SK-N-SH (cell line): ENCODE measurements around the gene FLVCR1. TPM values are rescaled to one million over a fixed set of nuclear protein-coding genes. Genes with fewer than 3 reads are reported as not detected.

Source experiments
- CTCF ChIA-PET: fragments of 300-600, 350-600 bp; formaldehyde crosslinking; extraction: SDS; loops from one replicate; lab custom pipeline; 2021; lab: Yijun Ruan, JAX
- POLR2A ChIA-PET: fragments of 350-600 bp; sonication (Branson Sonifier 250); formaldehyde crosslinking; extraction: SDS; loops from one replicate; lab custom pipeline; 2020; ENCODE audit warnings: antibody characterized with exemption, inconsistent platforms; lab: Yijun Ruan, JAX
- DNase-seq: peaks from one replicate; pipeline ENCODE4 v3.0.0; 2012
- H2AFZ ChIP-seq: fragments of 200-600 bp; sonication (generic); 2 replicates; pipeline ENCODE4 v1.8.1; 2016; ENCODE audit warnings: antibody characterized with exemption, mild to moderate bottlenecking, low read depth
- H3F3A ChIP-seq: fragments of 200-600 bp; sonication (generic); replicated peaks from 2 replicates; pipeline ENCODE3; 2016; ENCODE audit warnings: antibody characterized with exemption, mild to moderate bottlenecking; ENCODE audit not compliant: insufficient read depth
- H3K27ac ChIP-seq, 2 experiments: fragments of 200-500 bp in 1 of 2; fragments of 200-600 bp in 1 of 2; sonication (Bioruptor generic) in 1 of 2; sonication (generic), shearing (Covaris generic) in 1 of 2; 2 replicates each; pipeline versions ENCODE4 v1.5.1 to v1.6.1; 2014 to 2016; ENCODE audit warnings: low read depth in 2 of 2, inconsistent platforms in 1 of 2, low read length in 1 of 2, mild to moderate bottlenecking in 1 of 2, mixed read lengths in 1 of 2
- H3K27me3 ChIP-seq: fragments of 200-600 bp; sonication (generic), shearing (Covaris generic); 2 replicates; pipeline ENCODE4 v1.6.1; 2016; ENCODE audit warnings: mixed run types; ENCODE audit not compliant: insufficient read depth
- H3K36me3 ChIP-seq, 2 experiments: fragments of 200-500 bp in 1 of 2; fragments of 200-600 bp in 1 of 2; sonication (Bioruptor generic) in 1 of 2; sonication (generic) in 1 of 2; replicated peaks in 1 of 2; 2 replicates each; pipeline versions ENCODE3 to v1.5.1; 2014 to 2016; ENCODE audit warnings: low read length in 1 of 2, mild to moderate bottlenecking in 1 of 2; ENCODE audit not compliant: insufficient read depth in 2 of 2, control insufficient read depth in 1 of 2
- H3K4me1 ChIP-seq, 2 experiments: fragments of 200-500 bp in 1 of 2; fragments of 200-600 bp in 1 of 2; sonication (Bioruptor generic) in 1 of 2; sonication (generic), shearing (Covaris generic) in 1 of 2; 2 replicates each; pipeline versions ENCODE4 v1.5.1 to v1.6.1; 2014 to 2016; ENCODE audit warnings: low read depth in 1 of 2, low read length in 1 of 2, mixed run types in 1 of 2; ENCODE audit not compliant: insufficient read depth in 2 of 2, control insufficient read depth in 1 of 2
- H3K4me2 ChIP-seq: fragments of 200-600 bp; sonication (generic), shearing (Covaris generic); 2 replicates; pipeline ENCODE4 v1.6.1; 2017; ENCODE audit warnings: mixed run types
- H3K4me3 ChIP-seq, 2 experiments: fragments of 200-500 bp in 1 of 2; fragments of 200-600 bp in 1 of 2; sonication (Bioruptor generic) in 1 of 2; sonication (generic), shearing (Covaris generic) in 1 of 2; 2 replicates each; pipeline versions ENCODE4 v1.5.1 to v1.8.1; 2014 to 2016; ENCODE audit warnings: low read depth in 2 of 2, inconsistent platforms in 1 of 2, low read length in 1 of 2, mild to moderate bottlenecking in 1 of 2, mixed read lengths in 1 of 2, moderate library complexity in 1 of 2
- H3K79me2 ChIP-seq: fragments of 200-600 bp; sonication (generic); 2 replicates; pipeline ENCODE4 v1.8.1; 2017; ENCODE audit warnings: mild to moderate bottlenecking; ENCODE audit not compliant: insufficient read depth
- H3K9ac ChIP-seq: fragments of 200-600 bp; sonication (generic); 2 replicates; pipeline ENCODE4 v1.6.1; 2017; ENCODE audit warnings: mixed run types
- H3K9me2 ChIP-seq: fragments of 200-600 bp; sonication (generic); 2 replicates; pipeline ENCODE4 v1.6.1; 2017; ENCODE audit warnings: mixed run types
- H3K9me3 ChIP-seq: fragments of 200-600 bp; sonication (generic); 2 replicates; pipeline ENCODE4 v1.6.1; 2017; ENCODE audit warnings: mixed run types, mild to moderate bottlenecking, moderate library complexity
- H4K20me1 ChIP-seq: fragments of 200-600 bp; sonication (generic); 2 replicates; pipeline ENCODE4 v1.6.1; 2017; ENCODE audit warnings: mild to moderate bottlenecking, mixed run types; ENCODE audit not compliant: insufficient read depth
- CHD2 ChIP-seq: fragments of 150-350 bp; IDR thresholded peaks from 2 replicates; pipeline ENCODE4 v1.6.1; 2018; ENCODE audit warnings: low read length; ENCODE audit not compliant: partially characterized antibody
- CTCF ChIP-seq: fragments of 200-600 bp; sonication (generic); IDR thresholded peaks from 2 replicates; pipeline ENCODE4 v1.6.1; 2017; ENCODE audit warnings: antibody characterized with exemption, mild to moderate bottlenecking, moderate library complexity
- ELF1 ChIP-seq: IDR thresholded peaks from 2 replicates; pipeline ENCODE4 v1.4.0; 2012
- EP300 ChIP-seq, 2 experiments: IDR thresholded peaks; 2 replicates each; pipeline versions ENCODE4 v1.4.0 to v1.6.1; 2012; ENCODE audit warnings: borderline replicate concordance in 1 of 2, low read depth in 1 of 2, low read length in 1 of 2
- EZH2phosphoT487 ChIP-seq: fragments of 200-600 bp; sonication (generic); IDR thresholded peaks from 2 replicates; pipeline ENCODE4 v1.6.1; 2017; ENCODE audit warnings: low read depth, mixed run types, mild to moderate bottlenecking, antibody characterized with exemption, moderate library complexity, borderline replicate concordance
- GABPA ChIP-seq: IDR thresholded peaks from 2 replicates; pipeline ENCODE4 v1.4.0; 2012; ENCODE audit warnings: low read depth, mild to moderate bottlenecking
- MAX ChIP-seq: IDR thresholded peaks from 2 replicates; pipeline ENCODE4 v1.4.0; 2012; ENCODE audit warnings: low read depth
- MEF2A ChIP-seq: IDR thresholded peaks from 2 replicates; pipeline ENCODE4 v1.4.0; 2012; ENCODE audit warnings: low read depth, borderline replicate concordance
- NFIC ChIP-seq: IDR thresholded peaks from 2 replicates; pipeline ENCODE4 v1.4.0; 2012; ENCODE audit warnings: borderline replicate concordance
- NRF1 ChIP-seq: IDR thresholded peaks from 2 replicates; pipeline ENCODE4 v1.6.1; 2012; ENCODE audit warnings: low read depth, mild to moderate bottlenecking, low read length
- PBX3 ChIP-seq: IDR thresholded peaks from 2 replicates; pipeline ENCODE4; 2012
- POLR2AphosphoS5 ChIP-seq: IDR thresholded peaks from 2 replicates; pipeline ENCODE4 v1.6.1; 2012; ENCODE audit warnings: low read depth, low read length
- RAD21 ChIP-seq: IDR thresholded peaks from 2 replicates; pipeline ENCODE4 v1.6.1; 2012; ENCODE audit warnings: mild to moderate bottlenecking, low read length
- RCOR1 ChIP-seq: fragments of 150-350 bp; IDR thresholded peaks from 2 replicates; pipeline ENCODE4 v1.6.1; 2017; ENCODE audit warnings: antibody characterized with exemption, low read length
- REST ChIP-seq: IDR thresholded peaks from 2 replicates; pipeline ENCODE4 v1.6.1; 2012; ENCODE audit warnings: mild to moderate bottlenecking, low read depth, low read length, moderate library complexity
- SMC3 ChIP-seq: IDR thresholded peaks from 2 replicates; pipeline ENCODE4 v1.6.1; 2012; ENCODE audit warnings: low read depth, low read length, improper control_type of control experiment
- TCF12 ChIP-seq: IDR thresholded peaks from 2 replicates; pipeline ENCODE4 v1.4.0; 2012
- USF1 ChIP-seq: IDR thresholded peaks from 2 replicates; pipeline ENCODE4 v1.4.0; 2012; ENCODE audit warnings: low read depth, borderline replicate concordance
- WGBS: methylation state at CpG from one replicate; pipeline ENCODE4 v1.1.6; 2017; ENCODE audit warnings: low lambda C conversion rate; 5-methylcytosine and 5-hydroxymethylcytosine counted together
- polyA plus RNA-seq, 3 experiments: library from polyadenylated mRNA; depleted of rRNA; stranded (reverse); fragments of >200 nt; gene quantifications; 2 replicates each; pipeline ENCODE4 v1.2.3, GENCODE V29; 2012

Gene FLVCR1
- polyA plus RNA-seq, 1 of the 3 experiments (the other 2 are of a cell fraction), result 1.7 TPM

- TF ChIP-seq USF1, result no peak
- TF ChIP-seq, all 33 proteins: peak for 0
- Histone ChIP-seq H3K9me3 (no peaks in the 10 kb centered on the region), H2AFZ (no peak overlapping the region), H3K9me2 (no peaks in the 10 kb centered on the region), H3K27ac (no peak overlapping the region), H3K27me3 (no peaks in the 10 kb centered on the region), H3K4me3 (no peak overlapping the region), H3K79me2 (no peaks in the 10 kb centered on the region), H3F3A (no peaks in the 10 kb centered on the region), H3K4me2 (no peak overlapping the region), H3K9ac (no peak overlapping the region), H3K4me1 (peaks cover 0 to 6% of the 10 kb centered on the region in 2 experiments; a peak in 1 of 4 replicates), H3K36me3 (no peaks in the 10 kb centered on the region), H4K20me1 (no peaks in the 10 kb centered on the region)
- DNase-seq, result no peak
- ChIA-PET CTCF (interaction anchor here (1.0 kb wide), 1 partner anchor 19 kb away, joined by 3 read pairs; no protein-coding TSS in a partner anchor), POLR2A (no interaction called here)
- 57% methylated on average over 4 of the region's 4 CpGs for WGBS
Observed at GRCh38 chr1:212945463-212946160, 87.5 kb downstream of the FLVCR1 start.

- POLR2A ChIA-PET, result no interaction called here
- DNase-seq, result no peak
- CTCF ChIA-PET, result interaction anchor here (1.0 kb wide), 1 partner anchor 21 kb away, joined by 3 read pairs; no protein-coding TSS in a partner anchor
- no peak overlapping the region for H3K4me2 ChIP-seq
- no peaks in the 10 kb centered on the region for H3K79me2 ChIP-seq
- H3K4me1 ChIP-seq, result peaks cover 0 to 14% of the 10 kb centered on the region in 2 experiments; a peak in 1 of 4 replicates
- H4K20me1 ChIP-seq, result no peaks in the 10 kb centered on the region
- H3F3A ChIP-seq, result no peaks in the 10 kb centered on the region
- no peak overlapping the region for H2AFZ ChIP-seq
- no peaks in the 10 kb centered on the region for H3K36me3 ChIP-seq
- no peak overlapping the region for H3K4me3 ChIP-seq
- H3K27me3 ChIP-seq, result no peaks in the 10 kb centered on the region
- no peaks in the 10 kb centered on the region for H3K9me3 ChIP-seq
- H3K27ac ChIP-seq, result no peak overlapping the region
- no peaks in the 10 kb centered on the region for H3K9me2 ChIP-seq
- no peak for TF ChIP-seq MAX
- no peak for TF ChIP-seq REST
- no peak for TF ChIP-seq SMC3
- no peak for TF ChIP-seq CTCF
- TF ChIP-seq POLR2AphosphoS5, result no peak
- no peak for TF ChIP-seq PBX3
- TF ChIP-seq RAD21, result no peak
- TF ChIP-seq GABPA, result no peak
- no peak for TF ChIP-seq USF1
- TF ChIP-seq MEF2A, result no peak
- no peak for TF ChIP-seq RCOR1
- no peak for TF ChIP-seq EZH2phosphoT487
- TF ChIP-seq TCF12, result no peak
- no peak for TF ChIP-seq EP300 (IDR thresholded peaks at IDR 0.05; ENCODE audit: borderline replicate concordance in 1 of 2, low read depth in 1 of 2, low read length in 1 of 2)
- TF ChIP-seq NFIC, result no peak
- no peak for TF ChIP-seq CHD2
- no peak for TF ChIP-seq ELF1
- no peak for TF ChIP-seq NRF1
- H3K9ac ChIP-seq, result no peak overlapping the region
Observed at GRCh38 chr1:212946872-212947271, 88.8 kb downstream of the FLVCR1 start.
